ENCODE data around the gene RFC5. TPM values are rescaled to one million over a fixed set of nuclear protein-coding genes. Genes with fewer than 3 reads are reported as not detected.

The RFC5 gene
- total RNA-seq, 1 experiment from 2014 or later = 34.7 TPM

GRCh38 chr12:118036672-118037411 lies 20.3 kb downstream of the RFC5 start:
- ChIA-PET POLR2A (ENCODE audit: unreplicated experiment) (no interaction called here), CTCF (no interaction called here)
- H3K36me3 ChIP-seq (ENCODE audit: low read depth) = peaks cover 34% of the 10 kb centered on the region; the same call in 1 of the 2 replicates
- H3K4me1 ChIP-seq (replicated peaks; ENCODE audit: insufficient read depth) = no peaks in the 10 kb centered on the region
- H3K9me2 ChIP-seq (ENCODE audit: insufficient read depth) = no peaks in the 10 kb centered on the region
- H3K4me3 ChIP-seq = no peak overlapping the region
- no TSS peak for BruUV-seq (replicated peaks)
- no peak overlapping the region for H3K4me2 ChIP-seq
- H3F3A ChIP-seq (ENCODE audit: insufficient read depth, low read depth) = peaks cover 17% of the 10 kb centered on the region; the same call in 1 of the 2 replicates
- intact Hi-C loops (cut with micrococcal nuclease; ENCODE audit: unreplicated experiment) = no loop called here
- TF ChIP-seq EZH2 (IDR thresholded peaks at IDR 0.05; ENCODE audit: low read depth) = no peak
- TF ChIP-seq CTCF (conservative IDR thresholded peaks at IDR 0.05) = no peak
- H3K9me3 ChIP-seq (ENCODE audit: insufficient read depth, low read depth) = no peaks in the 10 kb centered on the region
- H3K27me3 ChIP-seq (ENCODE audit: insufficient read depth, low read depth) = no peaks in the 10 kb centered on the region
- no peak for DNase-seq
- H2AFZ ChIP-seq = no peak overlapping the region
- H4K20me1 ChIP-seq (ENCODE audit: insufficient read depth) = 0 out of 2 replicates have a peak, but pooled peaks cover 3% of the 10 kb centered on the region
- H3K27ac ChIP-seq = no peak overlapping the region
- no peaks in the 10 kb centered on the region for H3K79me2 ChIP-seq (ENCODE audit: low read depth)

- CTCF ChIA-PET = no interaction called here
- BruUV-seq (replicated peaks) = no TSS peak
- intact Hi-C loops (cut with micrococcal nuclease; ENCODE audit: unreplicated experiment) = no loop called here
Observed at GRCh38 chr12:118038137-118038536, 21.6 kb downstream of the RFC5 start.

GRCh38 chr12:118042091-118042490 lies 25.6 kb downstream of the RFC5 start:
- intact Hi-C loops (cut with micrococcal nuclease; ENCODE audit: unreplicated experiment) = no loop called here
- no peaks in the 10 kb centered on the region for H3K9me3 ChIP-seq (ENCODE audit: insufficient read depth, low read depth)
- H3F3A ChIP-seq (ENCODE audit: insufficient read depth, low read depth) = no peaks in the 10 kb centered on the region; the same call in 1 of the 2 replicates
- H3K27me3 ChIP-seq (ENCODE audit: insufficient read depth, low read depth) = no peaks in the 10 kb centered on the region
- no peaks in the 10 kb centered on the region for H3K9me2 ChIP-seq (ENCODE audit: insufficient read depth)
- H2AFZ ChIP-seq = no peak overlapping the region
- no TSS peak for BruUV-seq (replicated peaks)
- TF ChIP-seq CTCF (conservative IDR thresholded peaks at IDR 0.05) (no peak), EZH2 (IDR thresholded peaks at IDR 0.05; ENCODE audit: low read depth) (no peak)
- no peaks in the 10 kb centered on the region for H3K4me1 ChIP-seq (replicated peaks; ENCODE audit: insufficient read depth)
- no peak for DNase-seq
- no peak overlapping the region for H3K27ac ChIP-seq
- peaks cover 20% of the 10 kb centered on the region; the same call in 1 of the 2 replicates for H3K36me3 ChIP-seq (ENCODE audit: low read depth)
- no peak overlapping the region for H3K4me3 ChIP-seq
- no peak overlapping the region for H3K4me2 ChIP-seq
- POLR2A ChIA-PET (ENCODE audit: unreplicated experiment) = no interaction called here
- no peaks in the 10 kb centered on the region for H3K79me2 ChIP-seq (ENCODE audit: low read depth)
- CTCF ChIA-PET = no interaction called here
- H4K20me1 ChIP-seq (ENCODE audit: insufficient read depth) = no peaks in the 10 kb centered on the region

More at GRCh38 chr12:118038137-118038536, 21.6 kb downstream of the RFC5 start:
- DNase-seq = no peak
- Histone ChIP-seq H2AFZ (no peak overlapping the region), H3K9me2 (ENCODE audit: insufficient read depth) (no peaks in the 10 kb centered on the region), H3K79me2 (ENCODE audit: low read depth) (no peaks in the 10 kb centered on the region), H3K4me3 (no peak overlapping the region), H3K9me3 (ENCODE audit: insufficient read depth, low read depth) (no peaks in the 10 kb centered on the region), H3K27ac (no peak overlapping the region), H3F3A (ENCODE audit: insufficient read depth, low read depth) (peaks cover 17% of the 10 kb centered on the region; the same call in 1 of the 2 replicates), H3K4me2 (no peak overlapping the region), H3K36me3 (ENCODE audit: low read depth) (peaks cover 38% of the 10 kb centered on the region; the same call in 1 of the 2 replicates), H3K4me1 (replicated peaks; ENCODE audit: insufficient read depth) (no peaks in the 10 kb centered on the region), H3K27me3 (ENCODE audit: insufficient read depth, low read depth) (no peaks in the 10 kb centered on the region), H4K20me1 (ENCODE audit: insufficient read depth) (no peaks in the 10 kb centered on the region)
- TF ChIP-seq CTCF (conservative IDR thresholded peaks at IDR 0.05) (no peak), EZH2 (IDR thresholded peaks at IDR 0.05; ENCODE audit: low read depth) (no peak)
- POLR2A ChIA-PET (ENCODE audit: unreplicated experiment) = no interaction called here
